ENCODE data around the gene CD300H.

- TF ChIP-seq ZFP30 (CRISPR knock-in tag; IDR thresholded peaks at IDR 0.05) (no peak), POU6F1 (CRISPR knock-in tag; IDR thresholded peaks at IDR 0.05; ENCODE audit: borderline replicate concordance, low read depth) (no peak), ZC3H10 (CRISPR knock-in tag; IDR thresholded peaks at IDR 0.05) (no peak), ZNF70 (CRISPR knock-in tag; IDR thresholded peaks at IDR 0.05) (no peak), TOX (CRISPR knock-in tag; IDR thresholded peaks at IDR 0.05; ENCODE audit: borderline replicate concordance) (no peak), ZFP3 (CRISPR knock-in tag; IDR thresholded peaks at IDR 0.05) (no peak), CSDC2 (CRISPR knock-in tag; IDR thresholded peaks at IDR 0.05) (no peak), PPARA (CRISPR knock-in tag; IDR thresholded peaks at IDR 0.05; ENCODE audit: borderline replicate concordance) (no peak)
- TF ChIP-seq, protein P1, sequence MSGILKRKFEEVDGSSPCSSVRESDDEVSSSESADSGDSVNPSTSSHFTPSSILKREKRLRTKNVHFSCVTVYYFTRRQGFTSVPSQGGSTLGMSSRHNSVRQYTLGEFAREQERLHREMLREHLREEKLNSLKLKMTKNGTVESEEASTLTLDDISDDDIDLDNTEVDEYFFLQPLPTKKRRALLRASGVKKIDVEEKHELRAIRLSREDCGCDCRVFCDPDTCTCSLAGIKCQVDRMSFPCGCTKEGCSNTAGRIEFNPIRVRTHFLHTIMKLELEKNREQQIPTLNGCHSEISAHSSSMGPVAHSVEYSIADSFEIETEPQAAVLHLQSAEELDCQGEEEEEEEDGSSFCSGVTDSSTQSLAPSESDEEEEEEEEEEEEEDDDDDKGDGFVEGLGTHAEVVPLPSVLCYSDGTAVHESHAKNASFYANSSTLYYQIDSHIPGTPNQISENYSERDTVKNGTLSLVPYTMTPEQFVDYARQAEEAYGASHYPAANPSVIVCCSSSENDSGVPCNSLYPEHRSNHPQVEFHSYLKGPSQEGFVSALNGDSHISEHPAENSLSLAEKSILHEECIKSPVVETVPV (CRISPR knock-in tag; IDR thresholded peaks at IDR 0.05): no peak
- TF ChIP-seq, protein P2, sequence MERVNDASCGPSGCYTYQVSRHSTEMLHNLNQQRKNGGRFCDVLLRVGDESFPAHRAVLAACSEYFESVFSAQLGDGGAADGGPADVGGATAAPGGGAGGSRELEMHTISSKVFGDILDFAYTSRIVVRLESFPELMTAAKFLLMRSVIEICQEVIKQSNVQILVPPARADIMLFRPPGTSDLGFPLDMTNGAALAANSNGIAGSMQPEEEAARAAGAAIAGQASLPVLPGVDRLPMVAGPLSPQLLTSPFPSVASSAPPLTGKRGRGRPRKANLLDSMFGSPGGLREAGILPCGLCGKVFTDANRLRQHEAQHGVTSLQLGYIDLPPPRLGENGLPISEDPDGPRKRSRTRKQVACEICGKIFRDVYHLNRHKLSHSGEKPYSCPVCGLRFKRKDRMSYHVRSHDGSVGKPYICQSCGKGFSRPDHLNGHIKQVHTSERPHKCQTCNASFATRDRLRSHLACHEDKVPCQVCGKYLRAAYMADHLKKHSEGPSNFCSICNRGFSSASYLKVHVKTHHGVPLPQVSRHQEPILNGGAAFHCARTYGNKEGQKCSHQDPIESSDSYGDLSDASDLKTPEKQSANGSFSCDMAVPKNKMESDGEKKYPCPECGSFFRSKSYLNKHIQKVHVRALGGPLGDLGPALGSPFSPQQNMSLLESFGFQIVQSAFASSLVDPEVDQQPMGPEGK (CRISPR knock-in tag; IDR thresholded peaks at IDR 0.05; ENCODE audit: borderline replicate concordance): no peak
- TF ChIP-seq, protein P3, sequence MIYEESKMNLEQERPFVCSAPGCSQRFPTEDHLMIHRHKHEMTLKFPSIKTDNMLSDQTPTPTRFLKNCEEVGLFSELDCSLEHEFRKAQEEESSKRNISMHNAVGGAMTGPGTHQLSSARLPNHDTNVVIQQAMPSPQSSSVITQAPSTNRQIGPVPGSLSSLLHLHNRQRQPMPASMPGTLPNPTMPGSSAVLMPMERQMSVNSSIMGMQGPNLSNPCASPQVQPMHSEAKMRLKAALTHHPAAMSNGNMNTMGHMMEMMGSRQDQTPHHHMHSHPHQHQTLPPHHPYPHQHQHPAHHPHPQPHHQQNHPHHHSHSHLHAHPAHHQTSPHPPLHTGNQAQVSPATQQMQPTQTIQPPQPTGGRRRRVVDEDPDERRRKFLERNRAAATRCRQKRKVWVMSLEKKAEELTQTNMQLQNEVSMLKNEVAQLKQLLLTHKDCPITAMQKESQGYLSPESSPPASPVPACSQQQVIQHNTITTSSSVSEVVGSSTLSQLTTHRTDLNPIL (CRISPR knock-in tag; IDR thresholded peaks at IDR 0.05; ENCODE audit: low read depth): no peak
- TF ChIP-seq, protein P4, sequence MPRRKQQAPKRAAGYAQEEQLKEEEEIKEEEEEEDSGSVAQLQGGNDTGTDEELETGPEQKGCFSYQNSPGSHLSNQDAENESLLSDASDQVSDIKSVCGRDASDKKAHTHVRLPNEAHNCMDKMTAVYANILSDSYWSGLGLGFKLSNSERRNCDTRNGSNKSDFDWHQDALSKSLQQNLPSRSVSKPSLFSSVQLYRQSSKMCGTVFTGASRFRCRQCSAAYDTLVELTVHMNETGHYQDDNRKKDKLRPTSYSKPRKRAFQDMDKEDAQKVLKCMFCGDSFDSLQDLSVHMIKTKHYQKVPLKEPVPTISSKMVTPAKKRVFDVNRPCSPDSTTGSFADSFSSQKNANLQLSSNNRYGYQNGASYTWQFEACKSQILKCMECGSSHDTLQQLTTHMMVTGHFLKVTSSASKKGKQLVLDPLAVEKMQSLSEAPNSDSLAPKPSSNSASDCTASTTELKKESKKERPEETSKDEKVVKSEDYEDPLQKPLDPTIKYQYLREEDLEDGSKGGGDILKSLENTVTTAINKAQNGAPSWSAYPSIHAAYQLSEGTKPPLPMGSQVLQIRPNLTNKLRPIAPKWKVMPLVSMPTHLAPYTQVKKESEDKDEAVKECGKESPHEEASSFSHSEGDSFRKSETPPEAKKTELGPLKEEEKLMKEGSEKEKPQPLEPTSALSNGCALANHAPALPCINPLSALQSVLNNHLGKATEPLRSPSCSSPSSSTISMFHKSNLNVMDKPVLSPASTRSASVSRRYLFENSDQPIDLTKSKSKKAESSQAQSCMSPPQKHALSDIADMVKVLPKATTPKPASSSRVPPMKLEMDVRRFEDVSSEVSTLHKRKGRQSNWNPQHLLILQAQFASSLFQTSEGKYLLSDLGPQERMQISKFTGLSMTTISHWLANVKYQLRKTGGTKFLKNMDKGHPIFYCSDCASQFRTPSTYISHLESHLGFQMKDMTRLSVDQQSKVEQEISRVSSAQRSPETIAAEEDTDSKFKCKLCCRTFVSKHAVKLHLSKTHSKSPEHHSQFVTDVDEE (CRISPR knock-in tag; IDR thresholded peaks at IDR 0.05): no peak
These were observed 34.7 kb upstream of the CD300H start for GRCh38 chr17:74601944-74602572.
